Transverse colon (tissue), 4 donors: ENCODE data around the gene LCN2. TPM values are rescaled to one million over a fixed set of nuclear protein-coding genes. Genes with fewer than 3 reads are reported as not detected.
"Not testable (repeated sequence)": the region's sequence is repeated elsewhere in the genome, so short reads cannot be mapped to it uniquely, and the experiment has no call there.

ENCODE experiments used
- DNase-seq: peaks from one replicate; pipeline ENCODE4 v3.0.0-alpha.2; 2019
- H3K27ac ChIP-seq, 4 donors: fragments of 200-600 bp; sonication (generic); 2 replicates each; pipeline ENCODE4 v1.5.1; 2016 to 2018; ENCODE audit warnings: inconsistent platforms in 4 of 4
- H3K27me3 ChIP-seq: fragments of 200-600 bp; sonication (generic); 2 replicates; pipeline ENCODE4 v1.5.1; 2017; ENCODE audit warnings: inconsistent platforms
- H3K36me3 ChIP-seq, 4 donors: fragments of 200-600 bp; sonication (generic); 2 replicates each; pipeline ENCODE4 v1.5.1; 2017 to 2019; ENCODE audit warnings: inconsistent platforms in 4 of 4
- H3K4me1 ChIP-seq, 4 donors: fragments of 200-600 bp; sonication (generic); 2 replicates each; pipeline ENCODE4 v1.5.1; 2017 to 2020; ENCODE audit warnings: inconsistent platforms in 4 of 4
- H3K4me3 ChIP-seq, 4 donors: fragments of 200-600 bp; sonication (generic); 1 replicate in 1 of 4; 2 replicates in 3 of 4; pipeline versions ENCODE4 v1.5.1 to v1.6.1; 2017 to 2019; ENCODE audit warnings: inconsistent platforms in 4 of 4
- H3K9me3 ChIP-seq, 2 donors: fragments of 200-600 bp; sonication (generic); 2 replicates each; pipeline ENCODE4 v1.5.1; 2017 to 2019; ENCODE audit warnings: inconsistent platforms in 2 of 2
- EP300 ChIP-seq: sonication (generic); formaldehyde crosslinking; IDR thresholded peaks from one replicate; pipeline ENCODE4 v1.6.1; 2017; ENCODE audit warnings: antibody characterized with exemption, low read depth
- POLR2A ChIP-seq: fragments of 450-650 bp; IDR thresholded peaks from one replicate; pipeline ENCODE4 v1.6.1; 2016; ENCODE audit warnings: antibody characterized with exemption, mild to moderate bottlenecking, moderate library complexity
- POLR2AphosphoS5 ChIP-seq, 3 donors: sonication (generic); formaldehyde crosslinking; IDR thresholded peaks; one replicate each; pipeline ENCODE4 v1.6.1; 2016; ENCODE audit warnings: antibody characterized with exemption in 3 of 3
- WGBS, 2 donors: methylation state at CpG; one replicate each; pipeline ENCODE4 v1.1.5; 2018; ENCODE audit warnings: low coverage in 1 of 2; 5-methylcytosine and 5-hydroxymethylcytosine counted together
- in situ Hi-C, 4 donors: fragments of 200-750 bp; cut with MboI; loops; one replicate each; pipeline versions ENCODE4 v1.15.0 to v1.15.1; 2017; ENCODE audit warnings: low sequenced_read_pairs in 3 of 4, low pct_ligation_motif_present in 1 of 4, low pct_unique_long_range_greater_than_20kb in 1 of 4
- intact Hi-C: fragments of 100-400 bp; cut with DNase I; formaldehyde crosslinking; loops from one replicate; pipeline ENCODE4 v1.15.1; 2023; ENCODE audit warnings: low total_unique reads
- total RNA-seq, 4 donors: library from RNA; depleted of rRNA; stranded (reverse); fragments of >200 nt; gene quantifications; one replicate each; pipeline ENCODE4 v1.1.0, GENCODE V29; 2016
- TF ChIP-seq, protein P1 (sequence below), 5 experiments: fragments of 200-600 bp in 3 of 5; fragments of 450-650 bp in 2 of 5; sonication (generic) in 3 of 5; IDR thresholded peaks; 1 replicate in 2 of 5; 2 replicates in 3 of 5; pipeline ENCODE4 v1.5.1; 2016 to 2017; ENCODE audit warnings: antibody characterized with exemption in 5 of 5, inconsistent platforms in 3 of 5, mild to moderate bottlenecking in 2 of 5, moderate library complexity in 1 of 5

LCN2 gene
- total RNA-seq, 4 donors from 2014 or later = 8.6 to 115 (median 37.3) TPM

DNA sequence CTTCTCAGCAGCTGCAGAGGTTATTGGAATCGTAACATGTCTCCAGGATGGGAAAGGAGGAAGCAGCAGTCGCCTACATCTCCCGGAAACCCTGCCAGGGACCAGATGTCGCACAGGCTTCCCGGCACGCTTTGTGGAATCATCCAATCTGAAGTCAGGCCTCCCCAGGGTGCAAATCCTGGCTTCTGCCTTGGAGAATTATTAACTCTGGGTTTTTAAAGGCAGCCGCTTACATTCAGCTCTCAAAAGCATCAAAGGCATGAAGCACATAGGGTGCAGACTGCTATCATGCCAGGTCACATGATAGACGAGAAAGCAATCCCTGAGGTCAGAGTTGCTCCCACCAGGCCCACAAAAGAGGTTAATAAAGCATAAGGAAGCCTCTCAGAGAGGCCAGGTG lies 17.1 kb upstream of the LCN2 start:
- intact Hi-C loops, H3K9me3 ChIP-seq, DNase-seq, H3K27me3 ChIP-seq, H3K4me3 ChIP-seq, H3K36me3 ChIP-seq: not testable (repeated sequence)
- 20% methylated on average over 8 of the region's 8 CpGs; no CpG with 5 or more reads in 1 of the 2 donors for WGBS, 2 donors
- in situ Hi-C loops = loop anchor here in 1 of 4 donors (25.0 kb wide), 1 partner anchor 95 kb away; no protein-coding TSS in a partner anchor
- Histone ChIP-seq H3K27ac (peak overlapping the region in 3 of 4 donors; percentile 1 to 21 (median 6)), H3K4me1 (peaks cover 7 to 16% (median 9%) of the 10 kb centered on the region in 4 donors)

DNA sequence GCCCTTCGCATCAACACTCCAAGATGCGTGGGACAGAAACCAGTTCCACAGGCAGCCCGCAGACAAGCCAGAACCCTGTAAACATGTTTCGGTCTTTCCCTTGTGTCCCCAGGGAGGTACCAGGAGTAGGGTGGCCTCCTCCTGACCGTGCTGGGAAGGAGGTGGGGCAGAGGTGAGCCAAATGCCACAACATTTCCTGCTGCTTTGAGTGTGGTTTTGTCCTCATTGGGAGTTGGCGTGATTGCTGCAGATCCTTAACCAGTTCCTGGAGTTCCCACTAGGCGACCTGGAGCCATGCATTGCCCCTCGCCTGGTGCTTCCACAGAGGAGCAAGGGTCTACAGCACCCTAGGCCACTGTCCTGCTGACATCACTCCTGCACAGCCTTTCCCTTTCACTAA lies 13.7 kb upstream of the LCN2 start:
- H3K9me3 ChIP-seq, H3K27me3 ChIP-seq, H3K4me3 ChIP-seq, intact Hi-C loops, H3K27ac ChIP-seq, DNase-seq, H3K4me1 ChIP-seq, H3K36me3 ChIP-seq: not testable (repeated sequence)
- in situ Hi-C loops = loop anchor here in 1 of 4 donors (25.0 kb wide), 1 partner anchor 98 kb away; no protein-coding TSS in a partner anchor
- WGBS, 2 donors = 77% methylated on average over 8 of the region's 8 CpGs; no CpG with 5 or more reads in 1 of the 2 donors

DNA sequence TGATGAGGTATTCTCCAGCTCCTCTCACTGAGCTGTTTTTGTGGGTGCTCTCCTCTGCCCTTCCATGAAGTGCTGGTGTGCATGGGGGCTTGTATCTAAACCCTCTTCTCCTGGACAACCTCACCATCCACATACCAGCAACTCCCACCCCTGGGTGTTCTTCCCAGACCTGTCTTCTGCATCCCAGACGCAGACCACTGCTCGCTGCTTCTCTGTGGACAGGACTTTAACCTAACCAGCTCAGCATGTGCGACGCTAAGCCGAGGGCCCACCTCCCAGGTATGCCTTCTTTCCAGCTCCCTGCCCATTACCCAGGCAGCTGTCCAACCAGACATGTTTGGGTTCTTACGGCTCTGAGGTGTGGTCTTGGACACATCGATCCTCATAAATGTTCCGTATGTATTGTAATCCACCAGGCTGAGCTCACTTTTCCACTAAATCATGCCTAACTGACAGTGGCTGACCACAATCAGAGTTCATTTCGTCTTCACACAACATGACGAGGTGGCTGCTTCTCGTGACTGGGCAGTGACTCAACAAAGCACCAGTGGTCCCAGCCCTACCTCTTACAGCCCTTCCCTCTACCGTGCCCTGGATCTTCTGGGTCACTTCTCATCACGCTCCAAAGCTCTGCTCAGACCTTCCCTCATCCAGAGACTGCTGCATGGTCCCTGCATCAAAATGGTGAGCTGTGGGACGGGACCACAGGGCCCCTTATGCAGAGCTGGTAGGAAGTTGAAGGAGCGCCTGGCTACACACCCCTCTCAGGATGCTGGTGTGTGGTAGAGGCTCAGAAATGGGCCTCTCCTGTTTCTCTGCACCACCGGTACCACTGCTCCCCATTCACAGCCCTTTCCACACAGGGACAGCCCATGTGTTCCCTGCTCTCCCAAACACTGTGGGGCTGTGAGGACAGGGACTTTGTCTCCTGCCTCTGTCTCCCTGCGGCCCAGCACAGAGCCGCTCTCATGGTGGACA lies 12.1 kb upstream of the LCN2 start:
- TF ChIP-seq POLR2A = no peak
- no peak for TF ChIP-seq POLR2AphosphoS5 (IDR thresholded peaks at IDR 0.05)
- TF ChIP-seq, protein P1, sequence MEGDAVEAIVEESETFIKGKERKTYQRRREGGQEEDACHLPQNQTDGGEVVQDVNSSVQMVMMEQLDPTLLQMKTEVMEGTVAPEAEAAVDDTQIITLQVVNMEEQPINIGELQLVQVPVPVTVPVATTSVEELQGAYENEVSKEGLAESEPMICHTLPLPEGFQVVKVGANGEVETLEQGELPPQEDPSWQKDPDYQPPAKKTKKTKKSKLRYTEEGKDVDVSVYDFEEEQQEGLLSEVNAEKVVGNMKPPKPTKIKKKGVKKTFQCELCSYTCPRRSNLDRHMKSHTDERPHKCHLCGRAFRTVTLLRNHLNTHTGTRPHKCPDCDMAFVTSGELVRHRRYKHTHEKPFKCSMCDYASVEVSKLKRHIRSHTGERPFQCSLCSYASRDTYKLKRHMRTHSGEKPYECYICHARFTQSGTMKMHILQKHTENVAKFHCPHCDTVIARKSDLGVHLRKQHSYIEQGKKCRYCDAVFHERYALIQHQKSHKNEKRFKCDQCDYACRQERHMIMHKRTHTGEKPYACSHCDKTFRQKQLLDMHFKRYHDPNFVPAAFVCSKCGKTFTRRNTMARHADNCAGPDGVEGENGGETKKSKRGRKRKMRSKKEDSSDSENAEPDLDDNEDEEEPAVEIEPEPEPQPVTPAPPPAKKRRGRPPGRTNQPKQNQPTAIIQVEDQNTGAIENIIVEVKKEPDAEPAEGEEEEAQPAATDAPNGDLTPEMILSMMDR (IDR thresholded peaks at IDR 0.05) = no peak
- no peak for TF ChIP-seq EP300
- H3K9me3 ChIP-seq = no peaks in the 10 kb centered on the region
- peaks cover 0 to 2% (median 0%) of the 10 kb centered on the region in 4 donors for H3K4me1 ChIP-seq
- no peaks in the 10 kb centered on the region for H3K36me3 ChIP-seq
- in situ Hi-C loops = loop anchor here in 1 of 4 donors (25.0 kb wide), 1 partner anchor 100 kb away; no protein-coding TSS in a partner anchor
- WGBS, 2 donors = 51 to 90% methylated on average over 3 to 18 of the region's 18 CpGs
- no peak overlapping the region for H3K4me3 ChIP-seq
- no peak for DNase-seq
- no peaks in the 10 kb centered on the region for H3K27me3 ChIP-seq
- intact Hi-C loops = no loop called here
- no peak overlapping the region for H3K27ac ChIP-seq

DNA sequence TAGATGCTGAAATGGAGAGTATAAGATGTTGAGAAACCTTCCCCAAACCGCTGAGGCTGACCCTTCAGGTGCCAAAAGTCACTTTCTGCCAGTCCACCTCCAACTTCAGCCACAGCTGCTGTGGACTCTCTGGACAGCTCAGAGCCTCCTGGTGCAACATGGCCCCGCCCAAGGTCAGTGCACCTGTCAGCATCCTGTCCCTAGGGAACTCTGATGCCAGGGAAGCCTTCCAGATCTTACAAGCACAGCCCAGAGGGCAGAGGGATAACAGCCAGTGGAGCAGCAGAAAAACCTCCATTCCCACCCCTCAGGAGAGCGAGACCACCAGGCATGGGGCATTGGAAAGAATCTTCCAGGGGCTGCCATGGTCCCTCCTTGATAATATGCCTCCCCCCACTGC lies 11.3 kb upstream of the LCN2 start:
- Histone ChIP-seq H3K9me3 (no peaks in the 10 kb centered on the region), H3K36me3 (no peaks in the 10 kb centered on the region), H3K27me3 (no peaks in the 10 kb centered on the region), H3K27ac (no peak overlapping the region), H3K4me3 (no peak overlapping the region), H3K4me1 (no peaks in the 10 kb centered on the region)
- DNase-seq = no peak
- in situ Hi-C loops (loop anchor here in 1 of 4 donors (25.0 kb wide), 1 partner anchor 101 kb away; no protein-coding TSS in a partner anchor), intact Hi-C loops (no loop called here)
- TF ChIP-seq, protein P1 (IDR thresholded peaks at IDR 0.05) = no peak
- no peak for TF ChIP-seq EP300
- WGBS, 2 donors = 67 to 90% methylated on average over 1 to 3 of the region's 3 CpGs

DNA sequence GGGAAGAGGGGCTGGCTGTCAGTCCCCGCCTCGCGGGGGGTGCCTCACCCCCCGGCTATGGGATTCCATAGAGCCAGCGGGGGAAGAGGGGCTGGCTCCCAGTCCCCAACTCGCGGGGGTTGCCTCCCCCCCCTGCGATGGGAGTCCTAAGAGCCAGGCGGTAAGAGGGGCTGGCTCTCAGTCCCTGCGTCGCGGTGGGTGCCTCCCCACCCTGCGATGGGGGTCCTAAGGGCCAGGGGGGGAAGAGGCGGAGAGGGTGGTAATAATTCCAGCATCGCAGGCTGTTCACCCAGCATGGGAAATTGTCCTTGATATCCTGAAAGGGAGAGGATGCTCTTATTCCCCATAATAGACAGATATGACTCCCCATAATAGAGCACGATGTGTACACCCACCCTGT lies 9.6 kb upstream of the LCN2 start:
- Histone ChIP-seq H3K27me3 (no peaks in the 10 kb centered on the region), H3K36me3 (no peaks in the 10 kb centered on the region), H3K4me1 (peaks cover 0 to 10% (median 4%) of the 10 kb centered on the region in 4 donors), H3K9me3 (no peaks in the 10 kb centered on the region), H3K27ac (no peak overlapping the region), H3K4me3 (no peak overlapping the region)
- intact Hi-C loops = no loop called here
- WGBS, 2 donors = 93% methylated on average over 3 of the region's 16 CpGs; no CpG with 5 or more reads in 1 of the 2 donors
- no peak for DNase-seq
- TF ChIP-seq EP300 (no peak), POLR2A (no peak), POLR2AphosphoS5 (IDR thresholded peaks at IDR 0.05) (no peak)
- TF ChIP-seq, protein P1 (IDR thresholded peaks at IDR 0.05) = no peak
- in situ Hi-C loops = loop anchor here in 1 of 4 donors (25.0 kb wide), 1 partner anchor 102 kb away; no protein-coding TSS in a partner anchor
